Left lung (tissue), 10 donors: Measurements from ENCODE around the gene CD40. TPM values are rescaled to one million over a fixed set of nuclear protein-coding genes. Genes with fewer than 3 reads are reported as not detected.
A peak's percentile ranks its signal among the peaks of the same experiment; 100 is the strongest.

ENCODE experiments used
- ATAC-seq: fragments of 200-7000 bp; cut with Tn5 transposase; one replicate; pipeline ENCODE4 v1.9.1; 2020; ENCODE audit warnings: moderate library complexity
- DNase-seq, 4 donors: peaks; one replicate each; pipeline ENCODE4 v3.0.0-alpha.2; 2013 to 2020
- H3K27ac ChIP-seq, 2 donors: fragments of 200-600 bp; sonication (generic) in 1 of 2; one replicate each; pipeline versions ENCODE4 v1.5.0 to v1.8.0; 2020 to 2021
- H3K27me3 ChIP-seq, 2 donors: fragments of 200-600 bp; sonication (generic) in 1 of 2; one replicate each; pipeline versions ENCODE4 v1.5.0 to v1.8.0; 2020 to 2021
- H3K36me3 ChIP-seq, 2 donors: fragments of 200-600 bp; sonication (generic) in 1 of 2; one replicate each; pipeline versions ENCODE4 v1.5.0 to v1.8.0; 2020 to 2021
- H3K4me1 ChIP-seq, 2 donors: fragments of 200-600 bp; one replicate each; pipeline ENCODE4 v1.8.0; 2021
- H3K4me3 ChIP-seq, 2 donors: fragments of 200-600 bp; sonication (generic) in 1 of 2; one replicate each; pipeline versions ENCODE4 v1.5.0 to v1.8.0; 2020 to 2021; ENCODE audit warnings: mild to moderate bottlenecking in 1 of 2
- H3K9me3 ChIP-seq, 2 donors: fragments of 200-600 bp; sonication (generic) in 1 of 2; one replicate each; pipeline versions ENCODE4 v1.5.0 to v1.8.0; 2020 to 2021
- intact Hi-C, 2 donors: fragments of 100-400 bp; cut with DNase I; formaldehyde crosslinking; loops; one replicate each; pipeline versions ENCODE4 v1.11.2 to v1.14.2; 2022
- polyA plus RNA-seq, 6 donors: library from polyadenylated mRNA; unstranded; fragments of 120-200 nt; gene quantifications; one replicate each; pipeline ENCODE4 v1.2.1, GENCODE V29; 2013; ENCODE audit not compliant: insufficient read length in 6 of 6
- total RNA-seq, 2 donors: library from RNA; stranded (reverse); fragmentation: NEBNext Ultra II Directional; extraction: Animal tissue kit (Norgen Biotek cat#: 25700); gene quantifications; one replicate each; pipeline ENCODE4 v1.2.1, GENCODE V29; 2021
- TF ChIP-seq, protein P1 (sequence below), 2 donors: fragments of 200-600 bp; sonication (generic) in 1 of 2; IDR thresholded peaks; one replicate each; pipeline versions ENCODE4 v1.5.0 to v1.8.0; 2021; ENCODE audit warnings: antibody characterized with exemption in 2 of 2
- donor health status: DM: no; HTN: yes; CAD: no.
- donor health status: DM: no; HTN: no; CAD: no.

The CD40 gene
- total and polyA plus RNA-seq, 8 donors, result 13.9 to 27.6 (median 19.0) TPM

DNA sequence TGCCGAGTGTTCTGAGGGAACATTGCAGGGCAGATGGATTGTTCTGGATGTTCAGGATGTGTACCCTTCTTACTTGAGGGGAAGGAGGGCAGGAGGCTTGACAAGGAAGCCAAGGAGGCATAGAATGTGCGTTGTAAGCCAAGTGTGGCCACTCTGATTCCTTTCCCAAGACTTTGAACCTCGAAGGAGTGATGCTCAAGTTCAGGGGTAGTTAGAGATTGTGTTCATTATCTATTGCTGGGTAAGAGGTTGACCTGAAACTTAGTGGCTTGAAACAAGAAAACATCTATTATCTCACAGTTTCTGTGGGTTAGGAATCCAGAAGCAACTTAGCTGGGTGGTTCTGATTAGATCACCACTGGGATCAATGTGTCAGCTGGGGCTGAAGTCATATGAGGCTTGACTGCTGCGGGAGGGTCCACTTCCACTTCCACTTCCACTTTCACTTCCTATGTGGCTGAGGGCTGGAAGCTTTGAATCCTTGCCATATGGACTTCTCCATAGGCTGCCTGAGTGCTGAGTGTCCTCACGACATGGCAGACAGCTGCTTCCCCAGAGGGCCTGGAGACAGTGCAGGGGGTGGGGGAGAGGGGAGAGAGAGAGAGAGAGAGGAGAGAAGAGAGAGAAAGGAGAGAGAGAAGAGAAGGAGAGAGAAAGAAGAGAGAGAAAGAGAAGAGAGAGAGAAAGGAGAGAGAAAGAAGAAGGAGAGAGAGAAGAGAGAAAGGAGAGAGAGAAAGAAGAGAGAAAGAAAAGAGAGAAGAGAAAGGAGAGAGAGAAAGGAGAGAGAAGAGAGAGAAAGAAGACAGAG, 6.9 kb upstream of the CD40 start:
- intact Hi-C loops, result no loop called here
- no peaks in the 10 kb centered on the region for H3K36me3 ChIP-seq
- peaks cover 0 to 26% of the 10 kb centered on the region in 2 donors for H3K27me3 ChIP-seq
- DNase-seq (peak in 1 of 4 donors; percentile 68), ATAC-seq (peak; percentile 84)
- H3K4me3 ChIP-seq, result no peak overlapping the region
- peaks cover 0 to 7% of the 10 kb centered on the region in 2 donors for H3K4me1 ChIP-seq
- TF ChIP-seq, protein P1, sequence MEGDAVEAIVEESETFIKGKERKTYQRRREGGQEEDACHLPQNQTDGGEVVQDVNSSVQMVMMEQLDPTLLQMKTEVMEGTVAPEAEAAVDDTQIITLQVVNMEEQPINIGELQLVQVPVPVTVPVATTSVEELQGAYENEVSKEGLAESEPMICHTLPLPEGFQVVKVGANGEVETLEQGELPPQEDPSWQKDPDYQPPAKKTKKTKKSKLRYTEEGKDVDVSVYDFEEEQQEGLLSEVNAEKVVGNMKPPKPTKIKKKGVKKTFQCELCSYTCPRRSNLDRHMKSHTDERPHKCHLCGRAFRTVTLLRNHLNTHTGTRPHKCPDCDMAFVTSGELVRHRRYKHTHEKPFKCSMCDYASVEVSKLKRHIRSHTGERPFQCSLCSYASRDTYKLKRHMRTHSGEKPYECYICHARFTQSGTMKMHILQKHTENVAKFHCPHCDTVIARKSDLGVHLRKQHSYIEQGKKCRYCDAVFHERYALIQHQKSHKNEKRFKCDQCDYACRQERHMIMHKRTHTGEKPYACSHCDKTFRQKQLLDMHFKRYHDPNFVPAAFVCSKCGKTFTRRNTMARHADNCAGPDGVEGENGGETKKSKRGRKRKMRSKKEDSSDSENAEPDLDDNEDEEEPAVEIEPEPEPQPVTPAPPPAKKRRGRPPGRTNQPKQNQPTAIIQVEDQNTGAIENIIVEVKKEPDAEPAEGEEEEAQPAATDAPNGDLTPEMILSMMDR (IDR thresholded peaks at IDR 0.05), result no peak
- no peak overlapping the region for H3K27ac ChIP-seq
- H3K9me3 ChIP-seq, result no peaks in the 10 kb centered on the region

DNA sequence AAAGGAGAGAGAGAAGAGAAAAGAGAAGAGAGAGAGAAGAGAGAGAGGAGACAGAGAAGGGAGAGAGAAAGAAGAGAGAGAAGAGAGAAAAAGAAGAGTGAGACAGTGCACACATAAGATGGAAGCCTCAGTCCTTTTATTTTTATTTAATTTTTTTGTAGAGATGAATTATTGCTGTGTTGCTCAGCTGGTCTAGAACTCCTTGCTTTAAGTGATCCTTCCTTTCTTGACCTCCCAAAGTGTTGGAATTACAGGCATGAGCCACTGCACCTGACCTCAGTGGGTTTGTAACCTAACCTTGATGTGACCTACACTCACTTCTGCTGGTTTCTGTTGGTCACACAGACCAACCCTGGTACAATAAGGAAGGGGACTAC, 6.3 kb upstream of the CD40 start:
- Histone ChIP-seq H3K27me3 (peaks cover 0 to 23% of the 10 kb centered on the region in 2 donors), H3K36me3 (no peaks in the 10 kb centered on the region), H3K4me1 (peaks cover 0 to 7% of the 10 kb centered on the region in 2 donors), H3K4me3 (no peak overlapping the region), H3K27ac (no peak overlapping the region), H3K9me3 (no peaks in the 10 kb centered on the region)
- ATAC-seq, result no peak
- TF ChIP-seq, protein P1 (IDR thresholded peaks at IDR 0.05), result no peak
- no peak for DNase-seq
- intact Hi-C loops, result no loop called here

DNA sequence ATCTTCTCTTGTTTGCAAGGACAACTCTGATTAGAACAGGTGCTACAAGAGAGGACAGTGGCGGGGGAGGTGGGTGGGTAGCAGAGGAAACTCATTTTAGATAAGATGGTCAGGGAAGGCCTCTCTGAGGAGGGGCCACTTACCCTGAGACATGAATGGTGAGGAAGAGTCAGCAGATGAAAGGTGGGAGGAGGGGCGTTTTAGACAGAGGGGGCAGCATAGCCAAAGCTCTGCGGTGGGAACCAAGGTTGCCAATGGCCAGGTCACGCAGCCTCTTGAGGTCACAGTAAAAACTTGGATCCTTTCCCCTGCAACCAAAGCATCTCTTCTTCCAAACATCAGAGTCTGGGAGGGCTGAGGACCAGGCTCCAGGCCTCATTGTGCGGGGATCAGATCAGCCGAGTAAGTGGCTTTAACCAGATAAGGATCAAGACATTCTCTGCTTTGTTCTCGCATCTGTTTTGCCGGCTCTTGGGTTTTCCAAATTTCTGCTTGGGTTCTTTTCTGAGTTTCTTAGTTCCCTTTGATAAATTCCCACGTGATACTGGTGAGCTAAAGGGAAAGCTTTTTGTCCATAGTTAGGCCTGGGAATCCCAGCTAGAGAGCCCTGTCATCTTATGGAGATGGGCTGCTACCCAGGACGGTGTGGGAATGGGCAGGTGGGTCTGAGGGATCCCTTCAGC, 5.5 kb upstream of the CD40 start:
- H3K4me3 ChIP-seq, result no peak overlapping the region
- TF ChIP-seq, protein P1 (IDR thresholded peaks at IDR 0.05), result no peak
- H3K36me3 ChIP-seq, result no peaks in the 10 kb centered on the region
- no peaks in the 10 kb centered on the region for H3K9me3 ChIP-seq
- H3K4me1 ChIP-seq, result peaks cover 6 to 11% of the 10 kb centered on the region in 2 donors
- intact Hi-C loops, result no loop called here
- H3K27me3 ChIP-seq, result peaks cover 0 to 23% of the 10 kb centered on the region in 2 donors
- DNase-seq (no peak), ATAC-seq (no peak)
- H3K27ac ChIP-seq, result no peak overlapping the region

DNA sequence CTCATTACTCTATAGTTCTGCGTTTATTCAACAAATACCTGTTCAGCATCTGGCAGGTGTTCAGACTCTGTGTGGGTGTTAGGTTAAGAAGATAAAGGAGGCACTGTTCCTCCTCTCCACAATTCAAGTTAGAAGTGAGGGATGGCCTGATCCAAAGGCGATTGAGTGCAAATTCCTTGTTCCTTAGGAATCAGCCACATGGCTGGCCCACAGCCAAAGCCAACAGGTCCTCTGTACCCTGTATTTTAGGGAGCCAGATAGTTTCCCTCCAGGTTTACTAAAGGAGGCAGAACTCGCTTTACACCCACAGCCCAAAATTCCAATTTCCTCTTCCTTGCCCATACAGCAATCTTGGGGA, 5.0 kb upstream of the CD40 start:
- TF ChIP-seq, protein P1 (IDR thresholded peaks at IDR 0.05), result no peak
- no peak overlapping the region for H3K27ac ChIP-seq
- peaks cover 0 to 23% of the 10 kb centered on the region in 2 donors for H3K27me3 ChIP-seq
- no peaks in the 10 kb centered on the region for H3K36me3 ChIP-seq
- no peak for DNase-seq
- ATAC-seq, result no peak
- H3K9me3 ChIP-seq, result no peaks in the 10 kb centered on the region
- peaks cover 6 to 16% of the 10 kb centered on the region in 2 donors for H3K4me1 ChIP-seq
- intact Hi-C loops, result no loop called here
- H3K4me3 ChIP-seq, result no peak overlapping the region

DNA sequence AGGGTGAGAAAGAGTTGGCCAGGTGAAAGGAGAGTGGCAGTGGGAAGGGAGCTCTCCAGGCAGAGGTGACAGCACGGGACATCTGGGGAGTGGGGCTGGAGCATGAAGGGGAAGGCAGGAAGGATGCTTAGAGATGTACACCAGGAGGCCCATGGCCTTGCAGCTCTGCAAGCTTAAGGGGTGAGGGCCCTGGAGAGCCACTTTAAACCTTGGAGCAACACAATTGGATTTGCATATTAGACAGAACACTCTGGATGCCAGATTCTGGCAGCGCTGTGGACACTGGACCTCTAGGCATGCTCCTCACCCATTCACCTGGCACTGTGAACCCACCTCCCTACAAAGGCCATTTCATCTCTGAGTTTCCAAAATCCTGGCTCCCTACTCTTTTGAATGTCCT, 3.7 kb upstream of the CD40 start:
- intact Hi-C loops, result no loop called here

More for the DNA sequence above, 3.7 kb upstream of the CD40 start:
- TF ChIP-seq, protein P1 (IDR thresholded peaks at IDR 0.05), result no peak
- no peaks in the 10 kb centered on the region for H3K36me3 ChIP-seq
- H3K27me3 ChIP-seq, result peaks cover 0 to 15% of the 10 kb centered on the region in 2 donors
- DNase-seq, result no peak
- no peak overlapping the region for H3K27ac ChIP-seq
- H3K4me3 ChIP-seq, result no peak overlapping the region
- H3K9me3 ChIP-seq, result no peaks in the 10 kb centered on the region
- peaks cover 15 to 30% of the 10 kb centered on the region in 2 donors for H3K4me1 ChIP-seq
- no peak for ATAC-seq
